ES-I3 (cell line): ENCODE data around the gene SELENON.

ENCODE experiments used
- H3K36me3 ChIP-seq: 2 replicates; pipeline ENCODE4 v1.6.1; 2013; ENCODE audit warnings: mild to moderate bottlenecking, low read length, control low read depth, moderate library complexity; ENCODE audit not compliant: insufficient read depth
- H3K4me1 ChIP-seq: 2 replicates; pipeline ENCODE4 v1.6.1; 2013; ENCODE audit warnings: mild to moderate bottlenecking, control low read depth, low read length; ENCODE audit not compliant: insufficient read depth
- H3K9ac ChIP-seq: 2 replicates; pipeline ENCODE4 v1.6.1; 2013; ENCODE audit warnings: low read depth, mild to moderate bottlenecking, low read length, moderate library complexity
- H3K9me3 ChIP-seq: 2 replicates; pipeline ENCODE4 v1.6.1; 2013; ENCODE audit warnings: mild to moderate bottlenecking, low read length, moderate library complexity; ENCODE audit not compliant: control insufficient read depth, insufficient read depth

Gene SELENON

GRCh38 chr1:25795211-25795610, 4.8 kb upstream of the SELENON start:
- H3K4me1 ChIP-seq, result peaks cover 8% of the 10 kb centered on the region
- no peak overlapping the region for H3K9ac ChIP-seq
- no peaks in the 10 kb centered on the region for H3K9me3 ChIP-seq
- no peaks in the 10 kb centered on the region for H3K36me3 ChIP-seq

- no peaks in the 10 kb centered on the region for H3K9me3 ChIP-seq
- no peaks in the 10 kb centered on the region for H3K36me3 ChIP-seq
- no peak overlapping the region for H3K9ac ChIP-seq
- H3K4me1 ChIP-seq, result peaks cover 8% of the 10 kb centered on the region
Observed at GRCh38 chr1:25795946-25796810, 3.8 kb upstream of the SELENON start.

GRCh38 chr1:25796811-25797458, 3.1 kb upstream of the SELENON start:
- peaks cover 8% of the 10 kb centered on the region for H3K4me1 ChIP-seq
- no peak overlapping the region for H3K9ac ChIP-seq
- H3K36me3 ChIP-seq, result no peaks in the 10 kb centered on the region; the same call in 1 of the 2 replicates
- H3K9me3 ChIP-seq, result no peaks in the 10 kb centered on the region

GRCh38 chr1:25797939-25798338, 2.1 kb upstream of the SELENON start:
- Histone ChIP-seq H3K9ac (no peak overlapping the region), H3K4me1 (peaks cover 13% of the 10 kb centered on the region), H3K9me3 (no peaks in the 10 kb centered on the region), H3K36me3 (no peaks in the 10 kb centered on the region; the same call in 1 of the 2 replicates)

- peaks cover 14% of the 10 kb centered on the region for H3K4me1 ChIP-seq
- H3K9me3 ChIP-seq, result no peaks in the 10 kb centered on the region
- no peak overlapping the region for H3K9ac ChIP-seq
- H3K36me3 ChIP-seq, result no peaks in the 10 kb centered on the region; the same call in 1 of the 2 replicates
Observed at GRCh38 chr1:25798666-25799351, 1.2 kb upstream of the SELENON start.

- Histone ChIP-seq H3K9ac (peak overlapping the region; percentile 57; the same call in 1 of the 2 replicates), H3K9me3 (no peaks in the 10 kb centered on the region), H3K36me3 (no peaks in the 10 kb centered on the region; the same call in 1 of the 2 replicates), H3K4me1 (peaks cover 14% of the 10 kb centered on the region)
Observed at GRCh38 chr1:25799352-25799934, 550 bp upstream of the SELENON start.

GRCh38 chr1:25800703-25801377, 847 bp downstream of the SELENON start:
- Histone ChIP-seq H3K9me3 (no peaks in the 10 kb centered on the region), H3K36me3 (peaks cover 4% of the 10 kb centered on the region), H3K9ac (peak overlapping the region; percentile 60), H3K4me1 (peaks cover 14% of the 10 kb centered on the region)

GRCh38 chr1:25802915-25803314, 2.9 kb downstream of the SELENON start:
- Histone ChIP-seq H3K9ac (no peak overlapping the region), H3K4me1 (peaks cover 12% of the 10 kb centered on the region; the same call in 1 of the 2 replicates), H3K36me3 (peaks cover 11% of the 10 kb centered on the region)

GRCh38 chr1:25803368-25803767, 3.4 kb downstream of the SELENON start:
- Histone ChIP-seq H3K9ac (no peak overlapping the region), H3K36me3 (peaks cover 11% of the 10 kb centered on the region), H3K9me3 (no peaks in the 10 kb centered on the region), H3K4me1 (peaks cover 12% of the 10 kb centered on the region; the same call in 1 of the 2 replicates)

More at GRCh38 chr1:25802915-25803314, 2.9 kb downstream of the SELENON start:
- no peaks in the 10 kb centered on the region for H3K9me3 ChIP-seq

GRCh38 chr1:25804244-25804963, 4.4 kb downstream of the SELENON start:
- Histone ChIP-seq H3K9me3 (no peaks in the 10 kb centered on the region), H3K36me3 (peaks cover 11% of the 10 kb centered on the region), H3K9ac (no peak overlapping the region), H3K4me1 (peaks cover 8% of the 10 kb centered on the region; the same call in 1 of the 2 replicates)

GRCh38 chr1:25804964-25805862, 5.2 kb downstream of the SELENON start:
- Histone ChIP-seq H3K9me3 (no peaks in the 10 kb centered on the region), H3K4me1 (peaks cover 6% of the 10 kb centered on the region; the same call in 1 of the 2 replicates), H3K9ac (no peak overlapping the region), H3K36me3 (peaks cover 11% of the 10 kb centered on the region)

- no peak overlapping the region for H3K9ac ChIP-seq
- peaks cover 11% of the 10 kb centered on the region for H3K36me3 ChIP-seq
- peaks cover 6% of the 10 kb centered on the region; the same call in 1 of the 2 replicates for H3K4me1 ChIP-seq
- no peaks in the 10 kb centered on the region for H3K9me3 ChIP-seq
Observed at GRCh38 chr1:25805863-25806225, 5.9 kb downstream of the SELENON start.
